Endothelial cell (in vitro differentiated cells): Measurements from ENCODE around the gene REPS2. TPM values are rescaled to one million over a fixed set of nuclear protein-coding genes. Genes with fewer than 3 reads are reported as not detected.

Experiments
- DNase-seq: peaks from one replicate; pipeline ENCODE4 v3.0.0; 2021; ENCODE audit warnings: low spot score
- H3K27ac Mint-ChIP-seq: one replicate; pipeline ENCODE4 v1.8.0; 2021; ENCODE audit warnings: mixed read lengths, inconsistent platforms; ENCODE audit not compliant: unreplicated experiment
- H3K27me3 Mint-ChIP-seq: one replicate; pipeline ENCODE4 v1.8.0; 2021; ENCODE audit warnings: mild to moderate bottlenecking, moderate library complexity, mixed read lengths, inconsistent platforms; ENCODE audit not compliant: unreplicated experiment
- H3K36me3 Mint-ChIP-seq: one replicate; pipeline ENCODE4 v1.8.0; 2021; ENCODE audit warnings: mild to moderate bottlenecking, low read depth, mixed read lengths, inconsistent platforms; ENCODE audit not compliant: unreplicated experiment
- H3K4me1 Mint-ChIP-seq: one replicate; pipeline ENCODE4 v1.8.0; 2021; ENCODE audit warnings: mild to moderate bottlenecking, mixed read lengths, inconsistent platforms; ENCODE audit not compliant: unreplicated experiment
- H3K4me3 Mint-ChIP-seq: one replicate; pipeline ENCODE4 v1.8.0; 2021; ENCODE audit warnings: mild to moderate bottlenecking, mixed read lengths, inconsistent platforms; ENCODE audit not compliant: unreplicated experiment
- H3K9me3 Mint-ChIP-seq: one replicate; pipeline ENCODE4 v1.8.0; 2021; ENCODE audit warnings: mixed read lengths, inconsistent platforms; ENCODE audit not compliant: unreplicated experiment
- CTCF ChIP-seq: fragments of 200-600 bp; sonication (generic); IDR thresholded peaks from one replicate; pipeline ENCODE4 v1.5.0; 2021; ENCODE audit warnings: antibody characterized with exemption; ENCODE audit not compliant: unreplicated experiment
- total RNA-seq: library from RNA; stranded (reverse); fragmentation: NEBNext Ultra II Directional; extraction: Animal tissue kit (Norgen Biotek cat#: 25700); gene quantifications from one replicate; pipeline ENCODE4 v1.2.1, GENCODE V29; 2021; ENCODE audit not compliant: unreplicated experiment

Gene REPS2
- total RNA-seq, 1 donor from 2014 or later = 10.6 TPM

- Mint-ChIP-seq H3K9me3 (no peaks in the 10 kb centered on the region), H3K27me3 (peaks cover 1% of the 10 kb centered on the region), H3K4me3 (no peak overlapping the region), H3K4me1 (no peaks in the 10 kb centered on the region), H3K36me3 (no peaks in the 10 kb centered on the region), H3K27ac (no peak overlapping the region)
- DNase-seq = no peak
- TF ChIP-seq CTCF = no peak
These were observed 239.0 kb downstream of the REPS2 start for GRCh38 chrX:17185431-17185830.

GRCh38 chrX:17187136-17187756 is 240.8 kb downstream of the REPS2 start:
- H3K36me3 Mint-ChIP-seq = no peaks in the 10 kb centered on the region
- no peaks in the 10 kb centered on the region for H3K4me1 Mint-ChIP-seq
- no peak overlapping the region for H3K27ac Mint-ChIP-seq
- peaks cover 1% of the 10 kb centered on the region for H3K27me3 Mint-ChIP-seq
- TF ChIP-seq CTCF = no peak
- H3K4me3 Mint-ChIP-seq = no peak overlapping the region
- H3K9me3 Mint-ChIP-seq = no peaks in the 10 kb centered on the region
- no peak for DNase-seq

- Mint-ChIP-seq H3K4me3 (no peak overlapping the region), H3K27ac (no peak overlapping the region), H3K4me1 (no peaks in the 10 kb centered on the region), H3K9me3 (no peaks in the 10 kb centered on the region), H3K36me3 (no peaks in the 10 kb centered on the region), H3K27me3 (peaks cover 1% of the 10 kb centered on the region)
- DNase-seq = no peak
- TF ChIP-seq CTCF = no peak
These were observed 245.6 kb downstream of the REPS2 start for GRCh38 chrX:17192106-17192505.

Other genes starting within 250 kb of the REPS2 start
- gene CTPS2, start 234.0 kb upstream of the REPS2 start, total RNA-seq = 29.5 TPM
- 18.8 TPM for gene SYAP1, start 227.0 kb upstream of the REPS2 start, total RNA-seq
- gene TXLNG, start 160.2 kb upstream of the REPS2 start, total RNA-seq = 6.6 TPM
- gene RBBP7, start 76.3 kb upstream of the REPS2 start, total RNA-seq = 112 TPM